Stromal cell of bone marrow (primary cell): ENCODE results near the gene SPAM1.
"Not testable (repeated sequence)": the region's sequence is repeated elsewhere in the genome, so short reads cannot be mapped to it uniquely, and the experiment has no call there.

Experiments used
- DNase-seq: peaks from one replicate; pipeline ENCODE4 v3.0.0-alpha.2; 2012; ENCODE audit warnings: low read depth

Gene SPAM1

GRCh38 chr7:123924941-123925340 is at the start of gene SPAM1:
TSS of gene SPAM1 (plus strand) at chr7:123925241. CDS start at chr7:123953571, 28,330 bp downstream.
- no peak for DNase-seq

- DNase-seq, result no peak
These were observed 48.3 kb upstream of the SPAM1 start for GRCh38 chr7:123876557-123877256.

- no peak for DNase-seq
These were observed 45.4 kb upstream of the SPAM1 start for GRCh38 chr7:123879628-123880027.

GRCh38 chr7:123881300-123881699 is 43.7 kb upstream of the SPAM1 start:
- DNase-seq, result no peak

- DNase-seq, result no peak
These were observed 41.9 kb upstream of the SPAM1 start for GRCh38 chr7:123883154-123883553.

GRCh38 chr7:123888192-123888591 is 36.8 kb upstream of the SPAM1 start:
- no peak for DNase-seq

- not testable (repeated sequence) for DNase-seq
These were observed 30.3 kb upstream of the SPAM1 start for GRCh38 chr7:123894753-123895152.

GRCh38 chr7:123901101-123901500 is 23.9 kb upstream of the SPAM1 start:
- no peak for DNase-seq

GRCh38 chr7:123905714-123906113 is 19.3 kb upstream of the SPAM1 start:
- no peak for DNase-seq

GRCh38 chr7:123916240-123916724 is 8.8 kb upstream of the SPAM1 start:
- no peak for DNase-seq

GRCh38 chr7:123917878-123918277 is 7.2 kb upstream of the SPAM1 start:
- no peak for DNase-seq

- no peak for DNase-seq
These were observed 6.7 kb upstream of the SPAM1 start for GRCh38 chr7:123918309-123918708.

GRCh38 chr7:123923599-123923998 is 1.4 kb upstream of the SPAM1 start:
- DNase-seq, result no peak

- DNase-seq, result no peak
These were observed 4.1 kb downstream of the SPAM1 start for GRCh38 chr7:123929107-123929506.

GRCh38 chr7:123929655-123930054 is 4.6 kb downstream of the SPAM1 start:
- no peak for DNase-seq

- DNase-seq, result no peak
These were observed 10.7 kb downstream of the SPAM1 start for GRCh38 chr7:123935436-123936381.

GRCh38 chr7:123936388-123936787 is 11.3 kb downstream of the SPAM1 start:
- DNase-seq, result no peak

- no peak for DNase-seq
These were observed 14.7 kb downstream of the SPAM1 start for GRCh38 chr7:123939784-123940183.

- DNase-seq, result no peak
These were observed 16.5 kb downstream of the SPAM1 start for GRCh38 chr7:123941391-123942180.

GRCh38 chr7:123944395-123944794 is 19.4 kb downstream of the SPAM1 start:
- no peak for DNase-seq

GRCh38 chr7:123945938-123946337 is 20.9 kb downstream of the SPAM1 start:
- DNase-seq, result no peak

- no peak for DNase-seq
These were observed 23.1 kb downstream of the SPAM1 start for GRCh38 chr7:123948136-123948535.
